Progenitor cell of endocrine pancreas (in vitro differentiated cells): ENCODE data around the gene CFAP161. TPM values are rescaled to one million over a fixed set of nuclear protein-coding genes. Genes with fewer than 3 reads are reported as not detected.
"Not testable (repeated sequence)": the region's sequence is repeated elsewhere in the genome, so short reads cannot be mapped to it uniquely, and the experiment has no call there.

Experiments used
- DNase-seq: peaks from one replicate; pipeline ENCODE4 v3.0.0; 2021; ENCODE audit warnings: low spot score; ENCODE audit not compliant: unreplicated experiment
- H3K27ac Mint-ChIP-seq: 2 replicates; pipeline ENCODE4 v1.8.0; 2021; ENCODE audit warnings: mild to moderate bottlenecking, moderate library complexity, mixed read lengths
- H3K27me3 Mint-ChIP-seq: 2 replicates; pipeline ENCODE4 v1.8.0; 2021; ENCODE audit warnings: mixed read lengths
- H3K36me3 Mint-ChIP-seq: 2 replicates; pipeline ENCODE4 v1.8.0; 2022; ENCODE audit warnings: mixed read lengths; ENCODE audit not compliant: insufficient read depth
- H3K4me1 Mint-ChIP-seq: 2 replicates; pipeline ENCODE4 v1.8.0; 2021; ENCODE audit warnings: low read depth, mixed read lengths
- H3K4me3 Mint-ChIP-seq: 2 replicates; pipeline ENCODE4 v1.8.0; 2021; ENCODE audit warnings: low read depth, mild to moderate bottlenecking, moderate library complexity, mixed read lengths
- H3K9me3 Mint-ChIP-seq: 2 replicates; pipeline ENCODE4 v1.8.0; 2021; ENCODE audit warnings: low read depth, mixed read lengths
- total RNA-seq: library from RNA; stranded (reverse); gene quantifications from 2 replicates; pipeline ENCODE4 v1.2.1, GENCODE V29; 2021
- TF ChIP-seq, protein P1 (sequence below): fragments of 200-600 bp; sonication (generic); IDR thresholded peaks from one replicate; pipeline ENCODE4 v1.5.0; 2021; ENCODE audit warnings: antibody characterized with exemption, mild to moderate bottlenecking; ENCODE audit not compliant: unreplicated experiment

Gene CFAP161
- total RNA-seq, 1 donor from 2014 or later = not detected

DNA sequence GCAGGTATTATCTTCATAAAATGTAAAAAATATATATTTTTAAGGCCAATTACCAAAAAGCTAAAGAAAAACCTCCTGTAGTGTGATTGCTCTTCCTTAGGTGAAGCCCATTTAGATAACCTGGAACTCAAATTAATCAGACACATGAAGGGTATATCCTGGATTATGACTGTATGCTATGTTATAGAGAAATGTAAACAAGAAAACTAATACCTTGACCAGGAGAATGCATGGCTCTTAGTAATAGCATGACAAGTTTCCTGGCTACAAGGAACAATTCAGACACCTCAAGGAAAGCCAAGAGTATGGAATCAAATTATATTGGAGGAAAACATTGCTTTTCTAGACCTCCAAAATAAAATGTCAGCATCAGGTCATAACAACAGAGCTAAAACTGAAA is 14.0 kb upstream of the CFAP161 start:
- H3K4me3 Mint-ChIP-seq = no peak overlapping the region
- no peaks in the 10 kb centered on the region for H3K36me3 Mint-ChIP-seq
- H3K27me3 Mint-ChIP-seq = peaks cover 46% of the 10 kb centered on the region
- H3K4me1 Mint-ChIP-seq = no peaks in the 10 kb centered on the region
- H3K27ac Mint-ChIP-seq = no peak overlapping the region
- H3K9me3 Mint-ChIP-seq = peaks cover 10% of the 10 kb centered on the region
- no peak for DNase-seq
- TF ChIP-seq, protein P1, sequence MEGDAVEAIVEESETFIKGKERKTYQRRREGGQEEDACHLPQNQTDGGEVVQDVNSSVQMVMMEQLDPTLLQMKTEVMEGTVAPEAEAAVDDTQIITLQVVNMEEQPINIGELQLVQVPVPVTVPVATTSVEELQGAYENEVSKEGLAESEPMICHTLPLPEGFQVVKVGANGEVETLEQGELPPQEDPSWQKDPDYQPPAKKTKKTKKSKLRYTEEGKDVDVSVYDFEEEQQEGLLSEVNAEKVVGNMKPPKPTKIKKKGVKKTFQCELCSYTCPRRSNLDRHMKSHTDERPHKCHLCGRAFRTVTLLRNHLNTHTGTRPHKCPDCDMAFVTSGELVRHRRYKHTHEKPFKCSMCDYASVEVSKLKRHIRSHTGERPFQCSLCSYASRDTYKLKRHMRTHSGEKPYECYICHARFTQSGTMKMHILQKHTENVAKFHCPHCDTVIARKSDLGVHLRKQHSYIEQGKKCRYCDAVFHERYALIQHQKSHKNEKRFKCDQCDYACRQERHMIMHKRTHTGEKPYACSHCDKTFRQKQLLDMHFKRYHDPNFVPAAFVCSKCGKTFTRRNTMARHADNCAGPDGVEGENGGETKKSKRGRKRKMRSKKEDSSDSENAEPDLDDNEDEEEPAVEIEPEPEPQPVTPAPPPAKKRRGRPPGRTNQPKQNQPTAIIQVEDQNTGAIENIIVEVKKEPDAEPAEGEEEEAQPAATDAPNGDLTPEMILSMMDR = no peak

DNA sequence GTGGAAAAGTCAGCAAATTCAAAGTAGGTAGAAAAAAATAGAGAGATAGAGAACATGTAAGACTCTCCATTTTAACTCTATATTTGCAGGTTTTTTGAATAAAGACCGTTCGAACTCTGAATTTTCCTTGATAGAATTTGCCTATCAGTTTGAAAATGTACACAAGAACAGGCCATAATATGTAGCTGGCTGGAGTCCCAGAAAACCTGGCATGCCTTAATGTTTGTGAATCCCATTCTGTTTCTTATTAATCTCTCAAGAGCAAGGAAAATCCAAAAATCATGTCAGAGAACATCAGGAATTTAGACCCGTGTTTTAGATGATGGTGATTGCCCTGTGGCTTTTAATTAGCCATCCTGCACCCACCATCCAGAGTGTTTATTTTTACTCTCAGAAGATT is 7.2 kb upstream of the CFAP161 start:
- Mint-ChIP-seq H3K4me1 (no peaks in the 10 kb centered on the region), H3K9me3 (peaks cover 11% of the 10 kb centered on the region), H3K27me3 (peaks cover 20% of the 10 kb centered on the region), H3K4me3 (no peak overlapping the region), H3K27ac (no peak overlapping the region), H3K36me3 (no peaks in the 10 kb centered on the region)
- TF ChIP-seq, protein P1 = no peak
- no peak for DNase-seq

DNA sequence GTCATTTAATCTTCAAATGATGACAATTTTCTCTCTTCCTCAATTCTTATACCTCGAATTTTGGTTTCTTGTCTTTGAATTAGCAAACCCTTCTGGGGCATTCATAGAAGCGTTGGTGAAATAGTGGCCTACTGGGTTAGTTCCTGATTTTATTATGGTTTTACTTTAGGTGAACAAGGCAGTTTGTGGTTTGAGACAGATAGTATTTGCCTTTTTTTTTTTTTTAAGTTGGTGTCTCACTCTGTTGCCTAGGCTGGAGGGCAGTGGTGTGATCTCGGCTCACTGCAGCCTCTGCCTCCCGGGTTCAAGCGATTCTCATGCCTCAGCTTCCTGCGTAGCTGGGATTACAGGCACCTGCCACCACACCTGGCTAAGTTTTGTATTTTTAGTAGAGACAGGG is 7.4 kb downstream of the CFAP161 start:
- not testable (repeated sequence) for DNase-seq, H3K9me3 Mint-ChIP-seq, H3K36me3 Mint-ChIP-seq, H3K4me1 Mint-ChIP-seq, H3K27ac Mint-ChIP-seq, H3K4me3 Mint-ChIP-seq
- H3K27me3 Mint-ChIP-seq = peaks cover 41% of the 10 kb centered on the region

DNA sequence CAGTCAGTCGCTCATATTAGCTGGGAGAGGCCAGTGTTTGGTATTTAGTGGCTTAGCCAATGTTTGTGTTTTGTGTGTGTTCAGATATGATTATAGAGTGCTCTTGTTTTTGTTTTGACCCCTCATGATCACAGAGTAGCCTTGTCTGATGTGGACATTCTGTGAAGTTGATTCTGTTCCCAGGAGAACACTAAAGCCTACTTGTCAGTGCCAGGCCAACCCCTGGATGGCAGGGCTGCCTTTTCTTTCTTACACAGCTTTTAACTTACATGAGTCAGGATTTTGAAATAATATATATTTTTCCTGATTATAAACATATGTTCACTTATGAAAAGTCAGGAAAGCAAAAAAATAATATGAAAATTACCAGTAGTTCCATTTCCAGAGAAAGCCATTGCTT is 11.9 kb downstream of the CFAP161 start:
- Mint-ChIP-seq H3K27me3 (peaks cover 10% of the 10 kb centered on the region), H3K4me1 (peaks cover 7% of the 10 kb centered on the region), H3K36me3 (no peaks in the 10 kb centered on the region), H3K9me3 (no peaks in the 10 kb centered on the region), H3K4me3 (no peak overlapping the region), H3K27ac (no peak overlapping the region)
- DNase-seq = no peak
- TF ChIP-seq, protein P1 = no peak

DNA sequence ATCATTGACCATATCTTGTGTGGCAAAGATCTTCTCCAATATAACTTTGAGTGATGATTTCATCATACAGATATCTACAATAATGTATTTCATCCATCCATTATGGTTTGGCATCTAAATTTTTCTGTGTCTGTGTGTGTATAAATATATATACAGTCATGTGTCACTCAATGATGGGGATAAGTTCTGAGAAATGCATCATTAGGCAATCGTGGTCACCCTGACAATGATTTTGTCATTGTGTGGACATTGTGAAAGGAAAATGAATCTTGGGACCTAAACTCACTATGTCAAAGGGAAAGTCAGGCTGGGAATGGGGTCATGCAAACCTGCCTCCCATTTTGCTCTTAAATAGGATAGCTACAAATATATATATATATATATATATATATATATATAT is 12.4 kb downstream of the CFAP161 start:
- Mint-ChIP-seq H3K4me3 (no peak overlapping the region), H3K27me3 (peaks cover 10% of the 10 kb centered on the region), H3K4me1 (peaks cover 7% of the 10 kb centered on the region), H3K27ac (no peak overlapping the region), H3K9me3 (no peaks in the 10 kb centered on the region), H3K36me3 (no peaks in the 10 kb centered on the region)
- TF ChIP-seq, protein P1 = no peak
- no peak for DNase-seq

DNA sequence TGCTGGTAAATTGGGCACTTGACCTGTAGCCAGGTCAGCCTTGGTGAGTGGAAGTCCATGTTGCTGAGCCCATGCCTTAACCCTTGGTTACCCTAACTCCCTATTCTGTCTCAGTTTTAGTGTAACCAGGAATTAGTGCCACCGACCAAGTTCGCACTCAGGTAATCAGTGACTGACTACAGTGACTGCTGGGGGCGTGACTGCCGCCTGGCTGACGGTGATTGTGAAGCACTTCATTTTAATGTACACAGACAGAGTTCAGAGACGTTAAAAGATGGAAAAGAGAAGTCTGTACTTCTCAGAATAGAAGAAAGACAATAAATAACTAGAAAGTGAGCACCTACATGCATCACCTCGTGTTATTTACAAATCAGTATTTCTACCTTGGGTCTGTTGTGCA is 17.3 kb downstream of the CFAP161 start:
- peaks cover 5% of the 10 kb centered on the region for H3K4me1 Mint-ChIP-seq
- no peak overlapping the region for H3K4me3 Mint-ChIP-seq
- H3K36me3 Mint-ChIP-seq = no peaks in the 10 kb centered on the region
- no peak overlapping the region for H3K27ac Mint-ChIP-seq
- no peaks in the 10 kb centered on the region for H3K9me3 Mint-ChIP-seq
- DNase-seq = no peak
- H3K27me3 Mint-ChIP-seq = peaks cover 6% of the 10 kb centered on the region
- TF ChIP-seq, protein P1 = no peak
